Right ventricle myocardium superior (tissue), 1 donor: ENCODE results near the gene ZNF407. TPM values are rescaled to one million over a fixed set of nuclear protein-coding genes. Genes with fewer than 3 reads are reported as not detected.

ENCODE experiments used
- ATAC-seq: fragments of 200-7000 bp; cut with Tn5 transposase; one replicate; pipeline ENCODE4 v1.9.1; 2020; ENCODE audit warnings: mild to moderate bottlenecking; ENCODE audit not compliant: poor library complexity
- DNase-seq: peaks from one replicate; pipeline ENCODE4 v3.0.0-alpha.2; 2020
- intact Hi-C: fragments of 100-400 bp; cut with DNase I; formaldehyde crosslinking; loops from one replicate; pipeline ENCODE4 v1.11.2; 2022
- total RNA-seq: library from RNA; stranded (reverse); fragmentation: NEBNext Ultra II Directional; extraction: Animal tissue kit (Norgen Biotek cat#: 25700); gene quantifications from one replicate; pipeline ENCODE4 v1.2.1, GENCODE V29; 2021
- donor health status: DM: no; HTN: yes; CAD: no; lungs with severe emphysema.

The ZNF407 gene
- total RNA-seq, 1 donor from 2014 or later = 9.6 TPM

- ATAC-seq (peak; percentile 94), DNase-seq (no peak)
- intact Hi-C loops = no loop called here
Measured at GRCh38 chr18:74694436-74694835, 96.8 kb downstream of the ZNF407 start.

GRCh38 chr18:74695170-74695569 lies 97.5 kb downstream of the ZNF407 start:
- DNase-seq = no peak
- intact Hi-C loops = no loop called here
- ATAC-seq = peak; percentile 89

- no peak for DNase-seq
- no peak for ATAC-seq
- intact Hi-C loops = no loop called here
Measured at GRCh38 chr18:74698881-74699280, 101.2 kb downstream of the ZNF407 start.

- ATAC-seq (no peak), DNase-seq (no peak)
- intact Hi-C loops = no loop called here
Measured at GRCh38 chr18:74699455-74699854, 101.8 kb downstream of the ZNF407 start.

- ATAC-seq (no peak), DNase-seq (no peak)
- intact Hi-C loops = no loop called here
Measured at GRCh38 chr18:74702950-74703349, 105.3 kb downstream of the ZNF407 start.

GRCh38 chr18:74708169-74708568 lies 110.5 kb downstream of the ZNF407 start:
- DNase-seq (no peak), ATAC-seq (no peak)
- intact Hi-C loops = no loop called here

- intact Hi-C loops = no loop called here
- ATAC-seq (no peak), DNase-seq (no peak)
Measured at GRCh38 chr18:74709452-74709851, 111.8 kb downstream of the ZNF407 start.

- ATAC-seq (no peak), DNase-seq (no peak)
- intact Hi-C loops = no loop called here
Measured at GRCh38 chr18:74714120-74714519, 116.5 kb downstream of the ZNF407 start.

GRCh38 chr18:74714791-74715190 lies 117.1 kb downstream of the ZNF407 start:
- DNase-seq = no peak
- intact Hi-C loops = no loop called here
- ATAC-seq = no peak

GRCh38 chr18:74715306-74715705 lies 117.6 kb downstream of the ZNF407 start:
- DNase-seq = no peak
- intact Hi-C loops = no loop called here
- no peak for ATAC-seq

- ATAC-seq (no peak), DNase-seq (no peak)
- intact Hi-C loops = no loop called here
Measured at GRCh38 chr18:74715865-74716712, 118.4 kb downstream of the ZNF407 start.

GRCh38 chr18:74718312-74718711 lies 120.6 kb downstream of the ZNF407 start:
- DNase-seq = no peak
- ATAC-seq = no peak
- intact Hi-C loops = no loop called here

GRCh38 chr18:74722237-74722636 lies 124.6 kb downstream of the ZNF407 start:
- intact Hi-C loops = no loop called here
- ATAC-seq (no peak), DNase-seq (no peak)

GRCh38 chr18:74724186-74724585 lies 126.5 kb downstream of the ZNF407 start:
- intact Hi-C loops = no loop called here
- ATAC-seq = no peak
- DNase-seq = no peak

GRCh38 chr18:74725690-74726089 lies 128.0 kb downstream of the ZNF407 start:
- DNase-seq (no peak), ATAC-seq (no peak)
- intact Hi-C loops = no loop called here

GRCh38 chr18:74728586-74728985 lies 130.9 kb downstream of the ZNF407 start:
- DNase-seq = no peak
- intact Hi-C loops = no loop called here
- ATAC-seq = no peak

- no peak for ATAC-seq
- no peak for DNase-seq
- intact Hi-C loops = no loop called here
Measured at GRCh38 chr18:74731097-74731496, 133.4 kb downstream of the ZNF407 start.

- no peak for ATAC-seq
- intact Hi-C loops = no loop called here
Measured at GRCh38 chr18:74732380-74732779, 134.7 kb downstream of the ZNF407 start.

GRCh38 chr18:74733598-74733997 lies 135.9 kb downstream of the ZNF407 start:
- DNase-seq (no peak), ATAC-seq (no peak)
- intact Hi-C loops = no loop called here

More at GRCh38 chr18:74732380-74732779, 134.7 kb downstream of the ZNF407 start:
- no peak for DNase-seq

- ATAC-seq (no peak), DNase-seq (no peak)
- intact Hi-C loops = no loop called here
Measured at GRCh38 chr18:74734013-74734444, 136.4 kb downstream of the ZNF407 start.

- no peak for DNase-seq
- intact Hi-C loops = no loop called here
- ATAC-seq = no peak
Measured at GRCh38 chr18:74739926-74740325, 142.3 kb downstream of the ZNF407 start.
